GM18870 (cell line): ENCODE results near the gene RADIL.
"Not testable (repeated sequence)": the region's sequence is repeated elsewhere in the genome, so short reads cannot be mapped to it uniquely, and the experiment has no call there.

Source experiments
- ATAC-seq: cut with Tn5 transposase; IDR thresholded peaks from one replicate; pipeline ENCODE4 v1.9.1; 2021; ENCODE audit warnings: moderate library complexity; ENCODE audit not compliant: unreplicated experiment

The RADIL gene, protein sequence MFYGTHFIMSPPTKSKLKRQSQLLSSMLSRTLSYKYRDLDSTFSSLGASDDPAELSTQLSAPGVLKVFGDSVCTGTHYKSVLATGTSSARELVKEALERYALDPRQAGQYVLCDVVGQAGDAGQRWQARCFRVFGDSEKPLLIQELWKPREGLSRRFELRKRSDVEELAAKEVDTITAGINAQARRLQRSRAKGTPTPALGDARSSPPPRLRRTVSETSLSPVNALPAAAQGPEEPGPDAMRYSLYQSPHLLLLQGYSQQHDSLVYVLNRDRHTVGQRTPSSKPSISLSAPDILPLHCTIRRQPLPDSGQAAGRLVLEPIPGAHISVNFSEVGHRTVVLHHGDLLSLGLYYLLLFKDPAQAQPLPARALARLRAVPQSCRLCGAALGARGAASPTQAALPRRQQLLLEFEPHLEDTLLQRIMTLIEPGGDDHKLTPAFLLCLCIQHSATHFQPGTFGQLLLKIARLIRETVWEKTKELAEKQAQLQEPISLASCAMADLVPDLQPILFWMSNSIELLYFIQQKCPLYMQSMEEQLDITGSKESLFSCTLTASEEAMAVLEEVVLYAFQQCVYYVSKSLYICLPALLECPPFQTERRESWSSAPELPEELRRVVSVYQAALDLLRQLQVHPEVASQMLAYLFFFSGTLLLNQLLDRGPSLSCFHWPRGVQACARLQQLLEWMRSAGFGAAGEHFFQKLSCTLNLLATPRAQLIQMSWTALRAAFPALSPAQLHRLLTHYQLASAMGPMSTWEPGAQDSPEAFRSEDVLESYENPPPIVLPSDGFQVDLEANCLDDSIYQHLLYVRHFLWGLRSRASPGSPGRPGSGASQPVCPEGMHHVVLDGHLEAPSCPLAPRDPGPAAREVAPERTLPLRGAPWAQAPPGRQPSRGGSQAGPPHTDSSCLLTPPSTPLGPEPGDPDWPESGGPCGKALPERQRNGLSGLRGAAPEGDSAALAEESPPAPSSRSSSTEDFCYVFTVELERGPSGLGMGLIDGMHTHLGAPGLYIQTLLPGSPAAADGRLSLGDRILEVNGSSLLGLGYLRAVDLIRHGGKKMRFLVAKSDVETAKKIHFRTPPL

DNA sequence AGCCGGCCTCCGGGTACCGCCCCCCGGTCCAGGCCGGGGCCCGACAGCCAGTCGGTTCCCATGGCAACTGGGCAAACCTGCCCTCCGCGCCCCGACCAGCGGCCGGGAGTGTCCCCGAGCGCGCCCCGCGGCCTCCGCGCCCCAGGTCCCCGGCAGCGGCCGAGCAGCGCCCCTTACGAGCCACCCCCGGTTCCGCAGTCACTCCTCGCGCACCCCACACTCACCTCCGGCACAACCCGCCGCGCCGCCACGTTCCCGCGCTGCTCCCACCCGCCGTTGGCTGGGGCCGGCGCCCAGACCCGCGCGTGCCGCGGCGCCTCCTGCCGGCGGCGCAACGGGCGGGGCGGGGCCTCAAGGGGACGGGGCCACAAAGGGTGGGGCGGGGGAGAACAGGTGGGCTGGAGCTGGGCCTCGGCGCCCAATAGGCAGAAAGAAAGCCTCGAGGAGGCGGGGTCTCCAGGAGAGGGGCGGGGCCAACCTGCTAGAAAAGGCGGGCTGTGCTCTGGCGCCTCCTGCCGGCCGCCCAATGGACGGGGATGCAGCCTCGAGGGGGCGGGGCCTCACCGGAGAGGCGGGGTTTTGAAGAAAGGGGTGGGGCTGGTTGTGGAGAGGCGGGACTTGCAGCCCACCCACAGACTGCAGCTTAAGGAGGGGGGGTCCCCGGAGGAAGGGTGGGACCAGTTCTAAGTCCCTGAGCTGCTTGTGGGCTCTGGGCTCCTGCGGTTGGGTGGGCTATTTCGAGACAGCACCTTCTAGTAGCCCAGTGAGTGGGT is at the start of gene RADIL:
RADIL (minus strand) TSS at position 345 of the 773 bp plus-strand sequence. CDS start 5,577 bp downstream, outside the sequence.
- no peak for ATAC-seq

DNA sequence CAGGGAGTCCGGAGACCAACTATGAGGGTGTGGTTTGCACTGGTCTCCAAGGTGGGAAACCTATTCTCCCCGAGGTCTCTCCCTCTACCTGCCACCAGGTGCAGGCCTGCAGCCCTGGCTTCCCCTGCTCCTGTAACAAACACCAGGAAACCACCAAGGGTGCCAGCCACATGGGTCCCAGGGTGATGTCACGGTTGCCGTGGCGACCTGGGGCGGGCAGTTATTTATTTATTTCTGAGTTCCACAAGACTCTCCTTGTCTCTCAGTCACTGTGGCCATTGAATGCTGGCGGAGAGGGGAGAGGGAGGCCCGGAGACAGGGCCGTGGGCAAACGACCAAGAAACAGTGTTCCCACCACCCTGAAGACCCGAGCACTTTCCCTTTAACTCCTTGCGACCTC is 48.4 kb upstream of the RADIL start:
- no peak for ATAC-seq

DNA sequence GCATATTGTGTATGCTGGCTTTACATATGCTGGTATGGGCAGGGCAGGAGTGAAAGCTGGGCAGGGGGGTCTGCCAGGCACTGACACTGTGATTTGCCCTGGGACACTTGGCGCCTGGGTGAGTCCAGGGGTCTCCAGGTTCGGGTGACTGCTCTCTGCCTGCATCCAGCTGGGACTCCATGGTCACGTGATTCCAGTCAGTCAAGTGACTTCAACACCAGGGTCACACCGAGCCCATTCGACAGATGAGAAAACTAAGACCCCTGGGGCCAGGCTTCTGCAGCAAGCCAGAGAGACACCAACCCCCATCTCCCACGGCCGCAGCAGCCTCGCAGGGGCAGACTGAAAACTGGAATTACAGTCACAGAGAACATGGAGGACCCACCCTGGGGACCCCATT is 45.5 kb upstream of the RADIL start:
- no peak for ATAC-seq

DNA sequence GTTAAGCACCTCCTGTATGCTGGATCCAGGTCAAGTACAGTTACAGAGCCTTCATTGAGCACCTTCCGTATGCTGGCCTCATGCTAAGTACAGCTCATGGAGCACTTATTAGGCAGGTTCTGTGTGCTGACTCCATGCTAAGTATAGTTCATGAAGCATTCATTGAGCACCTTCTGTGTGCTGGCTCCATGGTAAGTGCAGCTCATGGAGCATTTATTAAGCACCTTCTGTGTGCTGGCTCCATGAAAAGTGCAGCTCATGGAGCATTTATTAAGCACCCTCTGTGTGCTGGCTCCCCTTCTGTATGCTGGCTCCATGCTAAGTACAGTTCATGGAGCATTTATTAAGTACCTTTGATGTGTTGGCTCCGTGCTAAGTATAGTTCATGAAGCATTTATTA is 44.9 kb upstream of the RADIL start:
- no peak for ATAC-seq

DNA sequence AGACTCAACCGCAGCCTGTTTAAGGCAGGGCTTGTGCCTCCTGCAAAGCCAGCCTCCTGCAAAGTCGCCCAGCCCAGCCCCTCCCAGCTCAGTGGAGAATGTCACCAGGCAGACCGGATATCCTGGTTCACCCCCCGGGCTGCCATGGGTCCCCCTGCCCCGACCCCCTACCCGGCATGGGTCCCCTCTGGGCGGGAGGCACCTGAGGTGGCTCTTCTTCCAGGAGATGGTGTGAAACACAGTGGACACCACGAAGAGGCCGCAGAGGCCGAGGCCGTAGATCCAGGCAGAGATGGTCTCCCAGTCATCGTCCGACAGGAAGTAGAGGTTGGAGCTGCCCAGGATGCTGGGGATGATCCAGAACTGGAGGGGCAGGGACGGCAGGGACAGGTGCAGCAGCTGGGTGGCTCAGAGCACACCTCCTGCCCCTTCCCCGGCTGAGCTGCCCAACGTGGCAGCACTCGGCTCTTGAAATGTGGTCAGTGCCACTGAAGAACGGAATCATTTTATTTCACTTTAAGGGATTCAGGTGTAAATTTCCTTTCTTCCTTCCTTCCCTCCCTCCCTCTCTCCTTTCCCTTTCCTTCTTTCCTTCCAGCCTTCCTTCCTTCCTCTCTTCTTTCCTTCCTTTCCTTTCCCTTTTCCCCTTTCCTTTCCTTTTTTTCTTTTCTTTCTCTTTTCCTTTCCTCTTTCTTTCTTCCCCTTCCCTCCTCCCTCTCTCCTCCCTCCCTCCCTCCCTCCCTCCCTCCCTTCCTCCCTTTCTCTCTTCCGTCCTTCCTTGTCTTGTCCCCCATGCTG is 36.7 kb upstream of the RADIL start:
- no peak for ATAC-seq

DNA sequence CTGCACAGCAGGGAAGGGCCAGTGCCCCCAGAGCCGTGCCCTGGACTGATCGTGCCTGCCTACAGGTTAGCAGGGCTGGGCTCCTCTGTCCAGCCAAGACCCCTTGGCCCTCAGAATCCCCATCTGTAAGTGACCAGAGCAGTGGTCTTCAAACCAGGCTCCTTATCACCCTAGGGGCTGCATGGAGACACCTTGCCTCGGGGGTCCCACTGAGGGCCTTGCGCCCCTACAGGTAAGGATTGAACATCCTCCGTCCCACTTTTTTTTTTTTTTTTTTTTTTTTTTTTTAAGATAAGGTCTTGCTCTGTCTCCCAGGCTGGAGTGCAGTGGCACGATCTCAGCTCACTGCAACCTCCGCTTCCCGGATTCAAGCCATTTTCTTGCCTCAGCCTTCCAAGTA is 32.6 kb upstream of the RADIL start:
- no peak for ATAC-seq

DNA sequence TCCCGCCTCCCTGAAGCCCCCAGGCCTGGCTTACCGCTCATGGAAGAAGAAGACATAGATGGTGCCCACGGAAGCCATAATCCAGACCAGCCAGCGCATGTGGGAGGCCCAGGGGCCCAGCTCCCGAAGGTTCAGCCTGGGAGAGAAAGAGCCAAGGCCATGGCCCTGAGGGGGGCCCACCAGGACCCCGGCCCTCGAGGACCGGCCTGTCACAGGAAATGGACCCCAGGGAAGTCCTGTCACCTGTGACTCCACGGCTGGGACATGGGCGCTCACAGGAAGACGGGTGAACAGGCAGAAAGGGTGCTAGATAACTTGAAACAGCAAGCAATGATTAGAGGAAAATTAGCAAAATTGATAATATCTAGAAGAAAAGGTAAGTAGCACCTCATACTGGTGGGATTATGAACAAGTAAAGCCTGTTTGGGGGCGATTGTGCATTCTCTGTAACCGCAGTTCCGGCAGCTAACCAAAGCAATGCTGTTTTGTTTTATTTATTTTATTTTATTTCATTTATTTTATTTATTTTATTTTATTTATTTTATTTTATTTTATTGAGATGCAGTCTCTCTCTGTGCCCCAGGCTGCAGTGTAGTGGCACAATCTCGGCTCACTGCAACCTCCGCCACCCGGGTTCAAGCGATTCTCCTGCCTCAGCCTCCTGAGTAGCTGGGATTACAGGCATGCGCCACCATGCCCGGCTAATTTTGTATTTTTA is 27.8 kb upstream of the RADIL start:
- no peak for ATAC-seq

DNA sequence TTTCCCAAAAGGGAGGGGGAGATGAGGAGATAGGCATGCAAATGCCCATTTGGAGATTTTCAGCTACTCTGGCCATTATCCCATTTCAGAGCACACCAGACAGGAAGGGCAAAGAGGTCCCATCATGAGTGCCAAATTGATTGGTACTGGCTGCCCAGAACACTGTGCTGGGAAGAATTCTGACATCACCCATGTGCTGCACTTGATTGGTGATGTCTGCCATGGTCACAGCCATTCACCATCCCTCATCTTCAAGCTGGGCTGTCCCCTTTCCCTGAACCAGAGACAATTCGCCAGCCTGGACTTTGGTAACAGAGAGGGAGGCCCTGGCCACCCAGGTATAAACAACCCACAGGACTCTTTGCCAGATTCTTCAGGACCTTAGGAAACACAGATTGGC is 23.2 kb upstream of the RADIL start:
- ATAC-seq, result no peak

DNA sequence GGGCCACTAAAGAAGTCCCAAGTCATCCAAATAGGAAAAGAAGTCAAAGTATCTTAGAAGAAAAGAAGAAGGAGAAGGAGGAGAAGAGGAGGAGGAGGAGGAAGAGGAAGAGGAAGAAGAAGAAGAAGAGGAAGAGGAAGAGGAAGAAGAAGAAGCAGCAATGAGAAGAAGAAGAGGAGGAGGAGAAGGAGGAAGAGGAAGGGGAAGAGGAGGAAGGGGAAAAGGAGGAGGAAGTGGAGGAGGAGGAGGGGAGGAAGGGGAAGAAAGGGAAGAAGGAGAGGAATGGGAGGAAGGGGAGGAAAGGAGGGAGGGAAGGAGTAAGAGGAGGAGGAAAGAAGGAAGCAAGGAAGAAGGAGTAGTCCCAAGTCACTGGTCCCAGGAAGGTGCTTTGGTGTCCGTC is 21.7 kb upstream of the RADIL start:
- no peak for ATAC-seq

DNA sequence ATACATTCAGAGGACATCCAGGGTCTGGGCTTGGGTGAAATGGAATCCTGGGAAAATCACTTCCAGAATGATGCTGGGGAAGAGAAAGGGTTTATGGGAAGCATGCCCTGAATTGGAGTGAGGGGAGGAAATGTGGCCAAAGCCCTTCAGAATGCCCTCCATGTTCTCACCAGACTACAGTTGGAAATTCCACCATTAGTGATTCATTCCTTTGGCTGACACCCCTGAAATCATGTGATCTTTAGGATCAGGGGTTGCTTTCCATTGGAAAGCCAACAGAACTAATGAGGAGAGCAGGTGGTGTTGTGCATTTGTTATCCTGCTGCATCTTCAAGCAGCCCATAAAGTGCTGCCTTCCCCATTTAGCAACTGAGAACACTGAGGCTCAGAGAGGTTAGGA is 20.8 kb upstream of the RADIL start:
- no peak for ATAC-seq

DNA sequence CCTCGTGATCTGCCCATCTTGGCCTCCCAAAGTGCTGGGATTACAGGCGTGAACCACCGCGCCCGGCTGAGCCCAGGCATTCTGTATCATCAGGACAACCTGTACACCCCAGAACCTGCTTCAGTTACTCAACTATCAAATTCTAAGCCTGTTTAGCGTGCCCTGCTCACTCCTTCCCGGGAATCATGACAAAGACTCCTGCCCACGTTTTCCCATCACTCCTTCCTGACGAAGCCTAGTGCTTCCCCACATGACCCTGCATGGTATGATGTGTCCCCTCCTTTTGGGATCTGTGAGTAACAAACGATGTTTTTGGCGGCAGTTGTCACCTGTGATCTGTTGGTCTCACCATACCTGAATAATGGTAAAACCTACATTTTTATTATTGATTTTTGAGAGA is 12.2 kb upstream of the RADIL start:
- no peak for ATAC-seq

DNA sequence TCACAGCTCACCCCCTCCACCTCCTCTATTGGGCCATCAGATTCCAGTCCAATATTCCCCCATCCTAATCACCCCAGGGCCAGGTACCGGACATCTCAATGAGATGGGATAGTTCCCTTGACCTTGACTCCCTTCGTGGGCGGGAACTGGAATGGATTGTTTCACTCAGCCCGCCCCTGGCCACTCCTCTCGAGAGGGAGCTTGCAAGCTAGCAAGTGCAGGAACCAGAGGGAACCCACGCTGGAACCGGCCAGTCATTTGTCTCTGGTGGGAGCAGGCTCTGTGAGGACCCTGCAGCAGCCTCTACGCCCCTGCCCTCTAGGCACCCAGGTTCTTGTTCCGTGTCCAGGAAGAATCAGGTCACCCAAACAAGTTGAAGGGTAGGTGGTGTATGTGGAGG is 11.0 kb upstream of the RADIL start:
- no peak for ATAC-seq

DNA sequence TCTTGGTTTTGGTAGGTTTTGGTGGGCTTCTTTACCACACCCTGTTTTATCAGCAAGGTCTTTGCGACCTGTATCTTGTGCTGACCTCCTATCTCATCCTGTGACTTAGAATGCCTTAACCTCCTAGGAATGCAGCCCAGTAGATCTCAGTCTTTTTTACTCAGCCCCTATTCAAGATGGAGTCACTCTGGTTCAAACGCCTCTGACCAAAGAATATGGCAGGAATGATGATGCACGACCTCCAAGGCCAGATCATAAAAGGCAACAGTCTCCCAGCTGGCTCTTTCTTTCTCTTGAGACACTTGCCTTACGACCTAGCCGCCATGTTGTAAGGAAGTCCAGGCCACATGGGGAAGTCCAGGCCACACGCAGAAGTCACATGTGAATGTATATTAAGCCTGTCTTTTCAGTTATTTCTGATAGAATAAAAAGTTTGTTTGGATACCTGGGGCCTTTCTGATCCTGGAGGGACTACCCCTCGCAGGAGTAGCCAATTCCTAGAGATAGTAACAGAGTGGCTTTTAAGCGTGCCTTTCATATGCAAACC is 10.5 kb upstream of the RADIL start:
- ATAC-seq, result no peak

DNA sequence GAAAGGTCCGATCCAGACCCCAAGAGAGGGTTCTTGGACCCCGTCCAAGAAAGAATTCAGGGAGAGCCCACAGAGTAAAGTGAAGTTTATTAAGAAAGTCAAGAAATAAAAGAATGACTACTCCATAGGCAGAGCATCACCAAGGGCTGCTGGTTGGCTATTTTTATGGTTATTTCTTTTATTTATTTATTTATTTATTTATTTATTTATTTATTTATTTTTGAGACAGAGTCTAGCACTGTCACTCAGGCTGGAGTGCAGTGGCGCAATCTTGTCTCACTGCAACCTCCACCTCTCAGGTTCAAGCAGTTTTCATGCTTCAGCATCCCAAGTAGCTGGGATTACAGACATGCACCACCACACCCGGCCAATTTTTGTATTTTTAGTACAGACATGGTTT is 9.7 kb upstream of the RADIL start:
- not testable (repeated sequence) for ATAC-seq

DNA sequence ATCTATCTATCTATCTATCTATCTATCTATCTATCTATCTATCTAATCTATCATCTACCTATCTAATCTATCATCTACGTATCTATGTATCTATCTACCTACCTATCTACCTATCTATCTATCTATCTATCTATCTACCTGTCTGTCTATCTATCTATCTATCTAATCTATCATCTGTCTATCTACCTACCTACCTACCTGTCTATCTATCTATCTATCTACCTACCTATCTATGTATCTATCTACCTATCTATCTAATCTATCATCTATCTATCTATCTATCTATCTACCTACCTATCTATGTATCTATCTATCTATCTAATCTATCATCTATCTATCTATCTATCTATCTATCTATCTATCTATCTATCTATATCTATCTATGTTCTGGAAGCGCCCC is 8.0 kb upstream of the RADIL start:
- not testable (repeated sequence) for ATAC-seq

DNA sequence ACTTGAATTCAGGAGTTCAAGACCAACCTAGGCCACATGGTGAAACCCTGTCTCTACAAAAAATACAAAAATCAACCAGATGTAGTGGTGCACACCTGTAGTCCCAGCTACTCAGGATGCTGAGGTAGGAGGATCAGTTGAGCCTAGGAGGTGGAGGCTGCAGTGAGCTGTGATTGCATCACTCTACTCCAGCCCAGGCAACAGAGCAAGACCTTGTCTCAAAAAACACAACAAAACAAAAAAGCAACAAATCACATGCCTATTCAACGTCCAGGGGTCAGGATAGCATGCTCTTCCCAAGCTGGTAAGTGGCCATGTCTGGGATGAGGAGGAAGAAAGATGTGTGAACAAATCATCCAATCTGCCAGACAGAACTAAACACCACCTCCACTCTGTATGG is 6.2 kb upstream of the RADIL start:
- ATAC-seq, result no peak

DNA sequence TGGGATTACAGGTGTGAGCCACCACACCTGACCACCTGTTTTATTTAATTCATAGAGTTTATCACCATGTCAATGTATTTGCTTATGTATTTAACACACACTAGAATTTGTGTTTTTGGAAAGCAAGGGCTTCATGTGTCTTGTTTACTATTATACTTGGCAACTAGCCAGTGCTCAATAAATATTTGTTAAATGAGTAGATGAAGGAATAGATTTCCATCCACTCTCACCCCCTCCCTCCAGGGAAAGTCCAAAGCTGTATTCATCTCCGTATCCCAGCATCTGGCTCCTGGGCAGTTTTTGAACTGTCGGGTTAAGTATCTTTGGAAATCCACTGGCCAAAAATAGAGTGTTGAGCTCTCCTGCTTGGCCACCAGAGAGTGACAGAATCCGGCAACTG is 4.6 kb upstream of the RADIL start:
- ATAC-seq, result no peak

DNA sequence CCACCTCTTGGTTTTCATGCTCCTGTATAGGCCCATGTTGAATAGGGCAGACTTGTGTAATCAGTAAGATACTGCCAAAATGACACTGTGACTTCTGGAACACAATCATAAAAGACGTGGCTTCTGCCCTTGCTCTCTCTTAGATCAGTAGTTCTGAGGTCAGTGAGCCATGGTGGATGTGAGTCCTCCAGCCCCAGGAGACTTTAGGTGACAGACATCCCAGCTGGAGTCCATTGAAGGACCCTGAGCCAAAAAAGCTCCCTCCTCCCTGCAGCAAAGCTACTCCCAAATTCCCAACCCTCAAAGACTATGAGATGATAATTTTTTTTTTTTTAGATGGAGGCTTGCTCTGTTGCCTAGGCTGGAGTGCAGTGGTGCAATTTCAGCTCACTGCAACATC is 3.2 kb upstream of the RADIL start:
- no peak for ATAC-seq

DNA sequence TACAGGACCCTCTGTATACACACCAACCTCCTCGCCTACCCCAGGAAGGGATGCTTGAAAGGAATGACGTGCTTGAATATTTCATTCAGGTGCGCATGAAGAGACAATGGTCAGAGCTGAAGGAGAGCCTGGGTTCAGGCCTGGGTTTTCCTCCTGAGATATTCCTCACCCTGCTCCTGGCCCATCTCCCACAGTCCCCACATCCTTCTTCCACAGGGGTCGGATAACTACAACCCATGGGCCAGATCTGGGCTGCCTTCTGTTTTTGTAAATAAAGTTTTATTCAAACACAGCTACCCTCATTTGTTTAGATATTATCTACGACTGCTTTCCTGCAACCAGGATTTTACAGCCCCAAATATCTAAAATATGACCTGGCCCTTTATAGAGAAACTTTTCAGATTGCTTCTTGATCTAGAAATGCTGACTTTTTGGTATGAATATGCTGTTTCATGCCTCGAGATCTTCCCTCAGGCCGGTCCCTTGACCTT is 1.8 kb upstream of the RADIL start:
- ATAC-seq, result no peak
